GM12891 (cell line): ENCODE measurements around the gene UBE2D3.

Experiments used
- POLR2A ChIP-seq: IDR thresholded peaks from 2 replicates; pipeline ENCODE4 v1.6.1; 2011; ENCODE audit warnings: low read depth, low read length, control low read depth
- POLR2AphosphoS5 ChIP-seq: IDR thresholded peaks from 2 replicates; pipeline ENCODE4 v1.6.1; 2011; ENCODE audit warnings: low read depth, low read length, control low read depth
- POU2F2 ChIP-seq: IDR thresholded peaks from 2 replicates; pipeline ENCODE4 v1.6.1; 2011; ENCODE audit warnings: low read depth, mild to moderate bottlenecking, control low read depth, low read length, moderate library complexity
- TAF1 ChIP-seq: IDR thresholded peaks from 2 replicates; pipeline ENCODE4 v1.6.1; 2011; ENCODE audit warnings: low read depth, low read length, control low read depth

DNA sequence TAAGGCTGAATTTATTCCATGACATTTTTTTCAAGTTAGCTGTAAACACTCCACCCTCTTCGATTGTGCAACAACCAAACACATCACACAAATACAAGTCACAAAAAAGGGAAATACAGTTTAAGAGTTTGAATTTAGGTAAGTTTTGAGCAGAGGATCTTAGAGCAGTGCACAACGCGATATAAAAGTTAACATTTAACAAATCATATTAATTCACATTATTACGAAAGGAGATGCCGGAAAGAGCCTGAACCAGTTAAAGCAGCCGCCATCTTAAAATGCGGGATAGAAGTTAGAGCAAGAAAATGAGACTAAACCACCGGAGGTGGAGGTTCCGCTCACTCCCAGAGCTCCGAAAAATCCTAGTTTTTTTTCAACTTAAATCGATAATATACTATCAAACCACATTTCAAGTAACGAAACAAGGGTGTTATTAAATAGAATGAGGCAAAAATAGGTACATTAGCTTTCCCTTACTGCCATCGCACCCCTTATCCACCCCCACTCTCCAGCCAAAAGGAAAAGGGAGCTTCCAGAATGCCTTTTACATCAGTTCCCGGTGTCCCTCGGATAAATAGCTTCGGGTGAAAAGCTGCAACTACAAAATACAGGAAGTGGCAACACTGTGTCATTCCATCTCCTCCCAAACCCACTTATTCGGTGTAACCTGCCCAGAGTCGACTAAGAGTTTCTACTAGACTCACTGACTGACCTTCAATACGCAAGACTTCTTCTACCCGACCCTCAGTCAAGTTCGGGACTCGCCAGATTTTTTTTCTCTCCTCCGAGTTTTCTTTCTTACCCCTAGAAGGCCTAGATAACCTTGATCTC, 1.9 kb downstream of the UBE2D3 start:
- TF ChIP-seq POU2F2, result no peak
- no peak for TF ChIP-seq POLR2AphosphoS5
- 0 out of 2 replicates have a peak, but pooled peaks have one; percentile 12 for TF ChIP-seq POLR2A
- TF ChIP-seq TAF1, result no peak
